Pancreas (tissue), 10 donors: ENCODE results near the gene CRX. TPM values are rescaled to one million over a fixed set of nuclear protein-coding genes. Genes with fewer than 3 reads are reported as not detected.
"Not testable (repeated sequence)": the region's sequence is repeated elsewhere in the genome, so short reads cannot be mapped to it uniquely, and the experiment has no call there.

Source experiments
- ATAC-seq, 4 donors: fragments of 200-7000 bp; cut with Tn5 transposase; one replicate each; pipeline versions ENCODE4 v1.8.0 to v1.9.1; 2020; ENCODE audit warnings: mild to moderate bottlenecking in 4 of 4, moderate library complexity in 4 of 4
- DNase-seq, 6 donors: peaks; one replicate each; pipeline ENCODE4 v3.0.0-alpha.2; 2020
- FAIRE-seq: peaks from 2 replicates; lab custom pipeline; 2012; peaks lifted over from hg19 to GRCh38; lab: Jason Lieb, UNC
- H3K27ac ChIP-seq, 4 donors: fragments of 200-600 bp; sonication (generic); 1 replicate in 3 of 4; 2 replicates in 1 of 4; pipeline versions ENCODE4 v1.5.0 to v1.8.0; 2020
- H3K27me3 ChIP-seq, 4 donors: fragments of 200-600 bp; one replicate each; pipeline ENCODE4 v1.8.0; 2021
- H3K36me3 ChIP-seq, 3 donors: fragments of 200-600 bp; sonication (generic) in 1 of 3; one replicate each; pipeline versions ENCODE4 v1.5.0 to v1.8.0; 2020 to 2021
- H3K4me1 ChIP-seq, 3 donors: fragments of 200-600 bp; one replicate each; pipeline ENCODE4 v1.8.0; 2021
- H3K4me3 ChIP-seq, 4 donors: fragments of 200-600 bp; sonication (generic) in 2 of 4; one replicate each; pipeline versions ENCODE4 v1.5.0 to v1.8.0; 2020 to 2021
- H3K9me3 ChIP-seq, 4 donors: fragments of 200-600 bp; one replicate each; pipeline ENCODE4 v1.8.0; 2021
- CTCF ChIP-seq, 4 donors: fragments of 200-600 bp; sonication (generic) in 3 of 4; IDR thresholded peaks; one replicate each; pipeline versions ENCODE4 v1.5.0 to v1.8.0; 2021; ENCODE audit warnings: antibody characterized with exemption in 4 of 4
- WGBS, 2 donors: extraction: QIAGEN DNeasy Blood & Tissue Kit; methylation state at CpG; one replicate each; pipeline ENCODE4 v1.1.7; 2013; 5-methylcytosine and 5-hydroxymethylcytosine counted together
- intact Hi-C, 3 donors: fragments of 100-400 bp; cut with DNase I; formaldehyde crosslinking; loops; one replicate each; pipeline versions ENCODE4 v1.11.1 to v1.14.2; 2022
- polyA plus RNA-seq, 2 donors: library from polyadenylated mRNA; stranded (reverse); fragments of 200-250 nt; gene quantifications; one replicate each; pipeline ENCODE4 v1.2.3, GENCODE V29; 2013
- total RNA-seq, 6 donors: library from RNA; stranded (reverse); fragmentation: NEBNext Ultra II Directional in 4 of 6; extraction: Animal tissue kit (Norgen Biotek cat#: 25700) in 4 of 6; gene quantifications; one replicate each; pipeline versions ENCODE4 v1.2.1 to v1.2.4, GENCODE V29; 2021 to 2023
- donor health status: healthy with polysubstance abuse.
- donor health status: DM: no; HTN: no; CAD: no; lungs with moderate emphysema.
- donor health status: DM: no; HTN: no; CAD: no.
- donor health status: control.
- donor health status: control.
- donor health status: Bipolar disorder and iron deficiency.
- donor health status: DM: yes; HTN: yes; CAD: no.
- donor health status: DM: no; HTN: no; CAD: no.
- donor health status: DM: no; HTN: no; CAD: no.
- donor health status: DM: yes; HTN: yes; CAD: no.

CRX gene
- total and polyA plus RNA-seq, 8 donors: not detected

- H3K4me1 ChIP-seq, ATAC-seq, H3K9me3 ChIP-seq, H3K36me3 ChIP-seq, FAIRE-seq, intact Hi-C loops, H3K27me3 ChIP-seq, H3K27ac ChIP-seq, DNase-seq, H3K4me3 ChIP-seq: not testable (repeated sequence)
- WGBS, 2 donors: 55 to 72% methylated on average over 5 of the region's 5 CpGs
These were observed 17.3 kb upstream of the CRX start, which contains the start of gene TPRX1 for GRCh38 chr19:47804451-47804850. TPRX1 (minus strand) TSS chr19:47804551; CDS start chr19:47804539, 12 bp downstream.

- Histone ChIP-seq H3K27ac (no peak overlapping the region), H3K9me3 (no peaks in the 10 kb centered on the region), H3K4me1 (no peaks in the 10 kb centered on the region), H3K36me3 (no peaks in the 10 kb centered on the region), H3K4me3 (no peak overlapping the region), H3K27me3 (no peaks in the 10 kb centered on the region)
- FAIRE-seq: no peak
- ATAC-seq: no peak
- WGBS, 2 donors: 57% methylated on average over 10 of the region's 10 CpGs
- DNase-seq: no peak
- intact Hi-C loops: no loop called here
- no peak for TF ChIP-seq CTCF (IDR thresholded peaks at IDR 0.05)
These were observed 16.4 kb upstream of the CRX start for GRCh38 chr19:47805313-47805712.

- Histone ChIP-seq H3K27ac (no peak overlapping the region), H3K9me3 (no peaks in the 10 kb centered on the region), H3K4me3 (no peak overlapping the region), H3K36me3 (no peaks in the 10 kb centered on the region), H3K4me1 (no peaks in the 10 kb centered on the region), H3K27me3 (no peaks in the 10 kb centered on the region)
- TF ChIP-seq CTCF (IDR thresholded peaks at IDR 0.05): no peak
- intact Hi-C loops: no loop called here
- no peak for FAIRE-seq
- ATAC-seq: no peak
- 75 to 85% methylated on average over 6 of the region's 6 CpGs for WGBS, 2 donors
- DNase-seq: no peak
These were observed 15.3 kb upstream of the CRX start for GRCh38 chr19:47806435-47806834.

- WGBS, 2 donors: 21 to 22% methylated on average over 17 of the region's 17 CpGs
- peak; percentile 35 to 52 (median 47) for TF ChIP-seq CTCF (IDR thresholded peaks at IDR 0.05)
- peak; percentile 37 to 94 (median 70) for DNase-seq
- Histone ChIP-seq H3K36me3 (no peaks in the 10 kb centered on the region), H3K4me3 (no peak overlapping the region), H3K27me3 (no peaks in the 10 kb centered on the region), H3K27ac (no peak overlapping the region), H3K9me3 (no peaks in the 10 kb centered on the region), H3K4me1 (no peaks in the 10 kb centered on the region)
- FAIRE-seq: no peak
- peak; percentile 55 to 93 (median 80) for ATAC-seq
- intact Hi-C loops: no loop called here
These were observed 8.3 kb upstream of the CRX start for GRCh38 chr19:47813304-47813994.

GRCh38 chr19:47813995-47814328 is 7.8 kb upstream of the CRX start:
- H3K4me3 ChIP-seq: no peak overlapping the region
- ATAC-seq (no peak), DNase-seq (no peak), FAIRE-seq (no peak)
- H3K36me3 ChIP-seq: no peaks in the 10 kb centered on the region
- no peaks in the 10 kb centered on the region for H3K27me3 ChIP-seq
- intact Hi-C loops: no loop called here
- no peaks in the 10 kb centered on the region for H3K9me3 ChIP-seq
- 45 to 54% methylated on average over 7 of the region's 7 CpGs for WGBS, 2 donors
- TF ChIP-seq CTCF (IDR thresholded peaks at IDR 0.05): no peak
- no peaks in the 10 kb centered on the region for H3K4me1 ChIP-seq
- H3K27ac ChIP-seq: no peak overlapping the region

GRCh38 chr19:47816270-47816669 is 5.5 kb upstream of the CRX start:
- FAIRE-seq, H3K9me3 ChIP-seq, DNase-seq, H3K4me1 ChIP-seq, H3K4me3 ChIP-seq, H3K27ac ChIP-seq, intact Hi-C loops, H3K27me3 ChIP-seq, ATAC-seq, H3K36me3 ChIP-seq: not testable (repeated sequence)
- 87 to 88% methylated on average over 8 of the region's 8 CpGs for WGBS, 2 donors

- DNase-seq, H3K4me3 ChIP-seq, H3K36me3 ChIP-seq, H3K9me3 ChIP-seq, H3K4me1 ChIP-seq, H3K27ac ChIP-seq, ATAC-seq, intact Hi-C loops, FAIRE-seq, H3K27me3 ChIP-seq: not testable (repeated sequence)
- WGBS, 2 donors: 69 to 85% methylated on average over 1 of the region's 1 CpG
These were observed 3.5 kb upstream of the CRX start for GRCh38 chr19:47818221-47818620.
